Activated T-cell treated with anti-CD3 and anti-CD28 coated beads, Interleukin-2, amount 50 U/mL, for 24 hours (primary cell): ENCODE data around the gene FBXW2.

ENCODE experiments used
- DNase-seq: peaks from one replicate; pipeline ENCODE4 v3.0.0-alpha.2; 2020
- H3K27ac Mint-ChIP-seq: 2 replicates; pipeline ENCODE4 v1.8.0; 2020; ENCODE audit warnings: mild to moderate bottlenecking, mixed read lengths
- H3K27me3 Mint-ChIP-seq: 2 replicates; pipeline ENCODE4 v1.8.0; 2020; ENCODE audit warnings: mixed read lengths
- H3K36me3 Mint-ChIP-seq: 2 replicates; pipeline ENCODE4 v1.8.0; 2020; ENCODE audit warnings: low read depth, mixed read lengths
- H3K4me1 Mint-ChIP-seq: 2 replicates; pipeline ENCODE4 v1.8.0; 2020; ENCODE audit warnings: low read depth, mixed read lengths
- H3K4me3 Mint-ChIP-seq: 2 replicates; pipeline ENCODE4 v1.8.0; 2020; ENCODE audit warnings: mild to moderate bottlenecking, moderate library complexity, mixed read lengths
- H3K9me3 Mint-ChIP-seq: 2 replicates; pipeline ENCODE4 v1.8.0; 2020; ENCODE audit warnings: mixed read lengths

Gene FBXW2

GRCh38 chr9:120742951-120743416 is 50.2 kb downstream of the FBXW2 start:
- no peak overlapping the region for H3K27ac Mint-ChIP-seq
- no peaks in the 10 kb centered on the region for H3K27me3 Mint-ChIP-seq
- no peak for DNase-seq
- H3K9me3 Mint-ChIP-seq, result no peaks in the 10 kb centered on the region
- H3K4me3 Mint-ChIP-seq, result no peak overlapping the region
- H3K4me1 Mint-ChIP-seq, result peaks cover 2% of the 10 kb centered on the region
- no peaks in the 10 kb centered on the region for H3K36me3 Mint-ChIP-seq

- H3K4me1 Mint-ChIP-seq, result no peaks in the 10 kb centered on the region
- H3K36me3 Mint-ChIP-seq, result no peaks in the 10 kb centered on the region
- no peak overlapping the region for H3K27ac Mint-ChIP-seq
- no peak overlapping the region for H3K4me3 Mint-ChIP-seq
- no peaks in the 10 kb centered on the region for H3K27me3 Mint-ChIP-seq
- no peaks in the 10 kb centered on the region for H3K9me3 Mint-ChIP-seq
- DNase-seq, result no peak
Measured at GRCh38 chr9:120741701-120742100, 51.5 kb downstream of the FBXW2 start.

GRCh38 chr9:120741191-120741590 is 52.0 kb downstream of the FBXW2 start:
- DNase-seq, result no peak
- Mint-ChIP-seq H3K9me3 (no peaks in the 10 kb centered on the region), H3K4me1 (no peaks in the 10 kb centered on the region), H3K36me3 (no peaks in the 10 kb centered on the region), H3K27me3 (no peaks in the 10 kb centered on the region), H3K4me3 (no peak overlapping the region), H3K27ac (no peak overlapping the region)

- Mint-ChIP-seq H3K36me3 (no peaks in the 10 kb centered on the region), H3K4me3 (no peak overlapping the region), H3K27me3 (no peaks in the 10 kb centered on the region), H3K4me1 (no peaks in the 10 kb centered on the region), H3K9me3 (no peaks in the 10 kb centered on the region), H3K27ac (no peak overlapping the region)
- no peak for DNase-seq
Measured at GRCh38 chr9:120740132-120740531, 53.1 kb downstream of the FBXW2 start.

- H3K27me3 Mint-ChIP-seq, result no peaks in the 10 kb centered on the region
- no peaks in the 10 kb centered on the region for H3K9me3 Mint-ChIP-seq
- no peak overlapping the region for H3K27ac Mint-ChIP-seq
- peaks cover 2% of the 10 kb centered on the region for H3K4me1 Mint-ChIP-seq
- no peak overlapping the region for H3K4me3 Mint-ChIP-seq
- no peaks in the 10 kb centered on the region for H3K36me3 Mint-ChIP-seq
- DNase-seq, result no peak
Measured at GRCh38 chr9:120737416-120738165, 55.6 kb downstream of the FBXW2 start.

- Mint-ChIP-seq H3K27me3 (no peaks in the 10 kb centered on the region), H3K4me3 (no peak overlapping the region), H3K9me3 (no peaks in the 10 kb centered on the region), H3K36me3 (no peaks in the 10 kb centered on the region), H3K27ac (no peak overlapping the region), H3K4me1 (peaks cover 2% of the 10 kb centered on the region)
- no peak for DNase-seq
Measured at GRCh38 chr9:120736881-120737280, 56.3 kb downstream of the FBXW2 start.

GRCh38 chr9:120735415-120736126 is 57.6 kb downstream of the FBXW2 start:
- Mint-ChIP-seq H3K36me3 (no peaks in the 10 kb centered on the region), H3K27ac (no peak overlapping the region), H3K9me3 (no peaks in the 10 kb centered on the region), H3K4me3 (no peak overlapping the region), H3K27me3 (no peaks in the 10 kb centered on the region), H3K4me1 (peaks cover 2% of the 10 kb centered on the region)
- no peak for DNase-seq

GRCh38 chr9:120734607-120735410 is 58.4 kb downstream of the FBXW2 start:
- Mint-ChIP-seq H3K27ac (no peak overlapping the region), H3K4me1 (peaks cover 2% of the 10 kb centered on the region), H3K36me3 (no peaks in the 10 kb centered on the region), H3K9me3 (no peaks in the 10 kb centered on the region), H3K27me3 (no peaks in the 10 kb centered on the region), H3K4me3 (no peak overlapping the region)
- no peak for DNase-seq

GRCh38 chr9:120733190-120733589 is 60.0 kb downstream of the FBXW2 start:
- Mint-ChIP-seq H3K4me1 (peaks cover 6% of the 10 kb centered on the region), H3K4me3 (no peak overlapping the region), H3K27ac (no peak overlapping the region), H3K27me3 (no peaks in the 10 kb centered on the region), H3K9me3 (no peaks in the 10 kb centered on the region), H3K36me3 (no peaks in the 10 kb centered on the region)
- no peak for DNase-seq

GRCh38 chr9:120730654-120731514 is 62.3 kb downstream of the FBXW2 start:
- H3K4me1 Mint-ChIP-seq, result peaks cover 8% of the 10 kb centered on the region
- no peaks in the 10 kb centered on the region for H3K9me3 Mint-ChIP-seq
- H3K27me3 Mint-ChIP-seq, result no peaks in the 10 kb centered on the region
- H3K4me3 Mint-ChIP-seq, result no peak overlapping the region
- H3K27ac Mint-ChIP-seq, result no peak overlapping the region
- no peak for DNase-seq
- no peaks in the 10 kb centered on the region for H3K36me3 Mint-ChIP-seq

- H3K9me3 Mint-ChIP-seq, result no peaks in the 10 kb centered on the region
Measured at GRCh38 chr9:120729791-120730241, 63.4 kb downstream of the FBXW2 start.

GRCh38 chr9:120726484-120726883 is 66.7 kb downstream of the FBXW2 start:
- Mint-ChIP-seq H3K27ac (no peak overlapping the region), H3K27me3 (no peaks in the 10 kb centered on the region), H3K4me3 (no peak overlapping the region), H3K9me3 (no peaks in the 10 kb centered on the region), H3K4me1 (peaks cover 6% of the 10 kb centered on the region), H3K36me3 (no peaks in the 10 kb centered on the region)
- DNase-seq, result no peak

More at GRCh38 chr9:120729791-120730241, 63.4 kb downstream of the FBXW2 start:
- Mint-ChIP-seq H3K4me1 (peaks cover 8% of the 10 kb centered on the region), H3K36me3 (no peaks in the 10 kb centered on the region), H3K4me3 (no peak overlapping the region), H3K27ac (no peak overlapping the region), H3K27me3 (no peaks in the 10 kb centered on the region)
- DNase-seq, result no peak

- Mint-ChIP-seq H3K4me3 (no peak overlapping the region), H3K27ac (no peak overlapping the region), H3K9me3 (no peaks in the 10 kb centered on the region), H3K27me3 (no peaks in the 10 kb centered on the region), H3K36me3 (no peaks in the 10 kb centered on the region), H3K4me1 (peaks cover 6% of the 10 kb centered on the region)
- no peak for DNase-seq
Measured at GRCh38 chr9:120725907-120726306, 67.3 kb downstream of the FBXW2 start.
